ENCODE results near the gene RNF144B.

DNA sequence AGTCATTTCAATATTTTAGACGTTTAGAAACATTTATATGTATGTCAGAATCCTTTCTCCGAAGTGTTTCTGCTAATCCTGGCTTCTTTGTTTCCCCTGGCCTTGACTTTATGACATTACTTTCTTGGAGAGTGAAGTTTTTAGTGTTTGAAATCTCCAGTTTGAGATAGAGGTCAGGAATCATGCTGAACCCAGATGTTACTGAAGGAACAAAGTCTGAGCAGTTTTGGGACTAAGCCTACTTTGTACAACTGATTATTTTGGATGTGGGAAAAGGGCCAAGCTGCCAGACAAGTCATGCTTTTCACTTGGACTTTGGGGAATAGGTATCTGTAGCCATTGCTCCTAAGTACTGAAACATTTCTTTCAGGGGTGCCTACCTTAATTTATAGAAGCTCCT lies 2.3 kb downstream of the RNF144B start:
- TF ChIP-seq NR2C2 (CRISPR knock-in tag; IDR thresholded peaks at IDR 0.05) (no peak), SOX15 (CRISPR knock-in tag; IDR thresholded peaks at IDR 0.05) (no peak), SMAD3 (CRISPR knock-in tag; IDR thresholded peaks at IDR 0.05; ENCODE audit: borderline replicate concordance) (no peak), ZBTB21 (CRISPR knock-in tag; IDR thresholded peaks at IDR 0.05; ENCODE audit: borderline replicate concordance) (no peak)
- TF ChIP-seq, protein P1, sequence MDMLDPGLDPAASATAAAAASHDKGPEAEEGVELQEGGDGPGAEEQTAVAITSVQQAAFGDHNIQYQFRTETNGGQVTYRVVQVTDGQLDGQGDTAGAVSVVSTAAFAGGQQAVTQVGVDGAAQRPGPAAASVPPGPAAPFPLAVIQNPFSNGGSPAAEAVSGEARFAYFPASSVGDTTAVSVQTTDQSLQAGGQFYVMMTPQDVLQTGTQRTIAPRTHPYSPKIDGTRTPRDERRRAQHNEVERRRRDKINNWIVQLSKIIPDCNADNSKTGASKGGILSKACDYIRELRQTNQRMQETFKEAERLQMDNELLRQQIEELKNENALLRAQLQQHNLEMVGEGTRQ (CRISPR knock-in tag; IDR thresholded peaks at IDR 0.05), result no peak
- TF ChIP-seq, protein P2, sequence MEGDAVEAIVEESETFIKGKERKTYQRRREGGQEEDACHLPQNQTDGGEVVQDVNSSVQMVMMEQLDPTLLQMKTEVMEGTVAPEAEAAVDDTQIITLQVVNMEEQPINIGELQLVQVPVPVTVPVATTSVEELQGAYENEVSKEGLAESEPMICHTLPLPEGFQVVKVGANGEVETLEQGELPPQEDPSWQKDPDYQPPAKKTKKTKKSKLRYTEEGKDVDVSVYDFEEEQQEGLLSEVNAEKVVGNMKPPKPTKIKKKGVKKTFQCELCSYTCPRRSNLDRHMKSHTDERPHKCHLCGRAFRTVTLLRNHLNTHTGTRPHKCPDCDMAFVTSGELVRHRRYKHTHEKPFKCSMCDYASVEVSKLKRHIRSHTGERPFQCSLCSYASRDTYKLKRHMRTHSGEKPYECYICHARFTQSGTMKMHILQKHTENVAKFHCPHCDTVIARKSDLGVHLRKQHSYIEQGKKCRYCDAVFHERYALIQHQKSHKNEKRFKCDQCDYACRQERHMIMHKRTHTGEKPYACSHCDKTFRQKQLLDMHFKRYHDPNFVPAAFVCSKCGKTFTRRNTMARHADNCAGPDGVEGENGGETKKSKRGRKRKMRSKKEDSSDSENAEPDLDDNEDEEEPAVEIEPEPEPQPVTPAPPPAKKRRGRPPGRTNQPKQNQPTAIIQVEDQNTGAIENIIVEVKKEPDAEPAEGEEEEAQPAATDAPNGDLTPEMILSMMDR (IDR thresholded peaks at IDR 0.05), result no peak
- TF ChIP-seq, protein P3, sequence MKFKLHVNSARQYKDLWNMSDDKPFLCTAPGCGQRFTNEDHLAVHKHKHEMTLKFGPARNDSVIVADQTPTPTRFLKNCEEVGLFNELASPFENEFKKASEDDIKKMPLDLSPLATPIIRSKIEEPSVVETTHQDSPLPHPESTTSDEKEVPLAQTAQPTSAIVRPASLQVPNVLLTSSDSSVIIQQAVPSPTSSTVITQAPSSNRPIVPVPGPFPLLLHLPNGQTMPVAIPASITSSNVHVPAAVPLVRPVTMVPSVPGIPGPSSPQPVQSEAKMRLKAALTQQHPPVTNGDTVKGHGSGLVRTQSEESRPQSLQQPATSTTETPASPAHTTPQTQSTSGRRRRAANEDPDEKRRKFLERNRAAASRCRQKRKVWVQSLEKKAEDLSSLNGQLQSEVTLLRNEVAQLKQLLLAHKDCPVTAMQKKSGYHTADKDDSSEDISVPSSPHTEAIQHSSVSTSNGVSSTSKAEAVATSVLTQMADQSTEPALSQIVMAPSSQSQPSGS (CRISPR knock-in tag; IDR thresholded peaks at IDR 0.05; ENCODE audit: borderline replicate concordance, low read depth), result no peak

Data from WTC11 (cell line).